Uterine smooth muscle cell (primary cell): Measurements from ENCODE around the gene MPLKIP. TPM values are rescaled to one million over a fixed set of nuclear protein-coding genes. Genes with fewer than 3 reads are reported as not detected.

ENCODE experiments used
- total RNA-seq: library from RNA; depleted of rRNA; stranded (reverse); fragments of >200 nt; gene quantifications from 2 replicates; pipeline ENCODE4 v1.2.3, GENCODE V29; 2014

MPLKIP gene
- total RNA-seq = 11.5 and 13.0 TPM in 2 replicates

GRCh38 chr7:40134428-40135316 is at the start of gene MPLKIP, which contains the start of gene SUGCT:
TSS of gene MPLKIP (minus strand) at chr7:40134622. CDS start at chr7:40134567, 55 bp downstream.
TSS of gene SUGCT (plus strand) at chr7:40135005.

Other genes starting within 250 kb of the MPLKIP start
- gene CDK13, start 184.4 kb downstream of the MPLKIP start, total RNA-seq = 65.8 and 102 TPM in 2 replicates
- 3.9 and 7.2 TPM in 2 replicates for gene SUGCT, start 383 bp upstream of the MPLKIP start, total RNA-seq